Cardiac muscle cell (in vitro differentiated cells and primary cell): Measurements from ENCODE around the gene ANKAR. TPM values are rescaled to one million over a fixed set of nuclear protein-coding genes. Genes with fewer than 3 reads are reported as not detected.
"Not testable (repeated sequence)": the region's sequence is repeated elsewhere in the genome, so short reads cannot be mapped to it uniquely, and the experiment has no call there.

ENCODE experiments used
- DNase-seq, 2 donors: peaks; one replicate each; pipeline versions ENCODE4 v3.0.0 to v3.0.0-alpha.2; 2010 to 2017; ENCODE audit warnings: low read depth in 1 of 2, low spot score in 1 of 2
- H3K27ac ChIP-seq: fragments of 200-600 bp; sonication (generic); 2 replicates; pipeline ENCODE4 v1.5.1; 2016
- H3K27me3 ChIP-seq: fragments of 200-600 bp; sonication (generic); 2 replicates; pipeline ENCODE4 v1.6.0; 2016; ENCODE audit warnings: control low read depth
- H3K36me3 ChIP-seq: fragments of 200-600 bp; sonication (generic); 2 replicates; pipeline ENCODE4 v1.5.1; 2016; ENCODE audit warnings: control low read depth
- H3K4me1 ChIP-seq: fragments of 200-600 bp; sonication (generic); 2 replicates; pipeline ENCODE4 v1.8.1; 2017; ENCODE audit warnings: low read depth, mild to moderate bottlenecking, mixed run types
- H3K4me3 ChIP-seq: fragments of 200-600 bp; sonication (generic); 2 replicates; pipeline ENCODE4 v1.5.1; 2016; ENCODE audit warnings: mild to moderate bottlenecking
- H3K9me3 ChIP-seq: fragments of 200-600 bp; sonication (generic); 2 replicates; pipeline ENCODE4 v1.5.1; 2017; ENCODE audit warnings: low read depth, mild to moderate bottlenecking, control low read depth
- CTCF ChIP-seq: IDR thresholded peaks from 2 replicates; pipeline ENCODE4 v1.5.1; 2012; ENCODE audit warnings: low read depth, mild to moderate bottlenecking, low read length
- polyA plus RNA-seq: library from polyadenylated mRNA; unstranded; fragments of >200 nt; fragmentation: Nextera tagmentation; extraction: Ambion mirVana; gene quantifications from 2 replicates; pipeline ENCODE4 v1.2.1, GENCODE V29; 2016
- total RNA-seq: library from RNA; depleted of rRNA; stranded (reverse); fragments of >200 nt; gene quantifications from 2 replicates; pipeline ENCODE4 v1.2.3, GENCODE V29; 2016

The ANKAR gene
- total and polyA plus RNA-seq, 2 experiments from 2014 or later: 1.4 to 5.4 TPM

- Histone ChIP-seq H3K27me3 (no peaks in the 10 kb centered on the region), H3K36me3 (no peaks in the 10 kb centered on the region), H3K4me3 (no peak overlapping the region), H3K9me3 (no peaks in the 10 kb centered on the region), H3K27ac (no peak overlapping the region), H3K4me1 (no peaks in the 10 kb centered on the region)
- no peak for DNase-seq
- no peak for TF ChIP-seq CTCF
Observed at GRCh38 chr2:189700681-189701080, 26.2 kb downstream of the ANKAR start.

GRCh38 chr2:189702071-189702470 lies 27.6 kb downstream of the ANKAR start:
- Histone ChIP-seq H3K27ac (no peak overlapping the region), H3K4me1 (no peaks in the 10 kb centered on the region), H3K9me3 (no peaks in the 10 kb centered on the region), H3K36me3 (no peaks in the 10 kb centered on the region), H3K4me3 (no peak overlapping the region), H3K27me3 (no peaks in the 10 kb centered on the region)
- peak; percentile 23 for TF ChIP-seq CTCF
- DNase-seq: no peak

GRCh38 chr2:189709501-189710221 lies 35.2 kb downstream of the ANKAR start:
- Histone ChIP-seq H3K4me3 (no peak overlapping the region), H3K27ac (no peak overlapping the region), H3K36me3 (no peaks in the 10 kb centered on the region), H3K4me1 (no peaks in the 10 kb centered on the region), H3K9me3 (no peaks in the 10 kb centered on the region), H3K27me3 (no peaks in the 10 kb centered on the region)
- no peak for DNase-seq
- TF ChIP-seq CTCF: no peak

GRCh38 chr2:189717593-189717992 lies 43.1 kb downstream of the ANKAR start:
- not testable (repeated sequence) for H3K27me3 ChIP-seq, H3K9me3 ChIP-seq, H3K4me1 ChIP-seq, DNase-seq, H3K36me3 ChIP-seq, H3K27ac ChIP-seq, H3K4me3 ChIP-seq

- H3K4me1 ChIP-seq: no peaks in the 10 kb centered on the region
- H3K36me3 ChIP-seq: no peaks in the 10 kb centered on the region
- H3K9me3 ChIP-seq: no peaks in the 10 kb centered on the region
- peak in 1 of 2 donors; percentile 35 for DNase-seq
- no peak overlapping the region for H3K4me3 ChIP-seq
- H3K27ac ChIP-seq: no peak overlapping the region
- H3K27me3 ChIP-seq: no peaks in the 10 kb centered on the region
- no peak for TF ChIP-seq CTCF
Observed at GRCh38 chr2:189719571-189719970, 45.1 kb downstream of the ANKAR start.

GRCh38 chr2:189723192-189723591 lies 48.7 kb downstream of the ANKAR start:
- no peaks in the 10 kb centered on the region for H3K36me3 ChIP-seq
- H3K27me3 ChIP-seq: no peaks in the 10 kb centered on the region
- no peak overlapping the region for H3K27ac ChIP-seq
- H3K4me1 ChIP-seq: no peaks in the 10 kb centered on the region
- H3K4me3 ChIP-seq: no peak overlapping the region
- no peak for TF ChIP-seq CTCF
- no peak for DNase-seq
- no peaks in the 10 kb centered on the region for H3K9me3 ChIP-seq

Other genes with a start within 250 kb of the ANKAR start
- gene WDR75, start 233.2 kb upstream of the ANKAR start, total RNA-seq: 14.0 and 23.4 TPM in 2 replicates
- 22.3 and 38.8 TPM in 2 replicates for gene WDR75, start 233.2 kb upstream of the ANKAR start, polyA plus RNA-seq
- gene SLC40A1, start 93.9 kb upstream of the ANKAR start, total RNA-seq: 0.80 and 5.2 TPM in 2 replicates
- 7.3 and 11.5 TPM in 2 replicates for gene SLC40A1, start 93.9 kb upstream of the ANKAR start, polyA plus RNA-seq
- 21.8 and 25.2 TPM in 2 replicates for gene ASNSD1, start 13.2 kb upstream of the ANKAR start, total RNA-seq
- 36.8 and 37.1 TPM in 2 replicates for gene ASNSD1, start 13.2 kb upstream of the ANKAR start, polyA plus RNA-seq
- 6.9 and 12.5 TPM in 2 replicates for gene OSGEPL1, start 88.1 kb downstream of the ANKAR start, total RNA-seq
- gene OSGEPL1, start 88.1 kb downstream of the ANKAR start, polyA plus RNA-seq: 19.0 and 26.0 TPM in 2 replicates
- gene ORMDL1, start 109.7 kb downstream of the ANKAR start, total RNA-seq: 86.0 and 96.1 TPM in 2 replicates
- gene ORMDL1, start 109.7 kb downstream of the ANKAR start, polyA plus RNA-seq: 133 and 138 TPM in 2 replicates
- 16.5 and 16.9 TPM in 2 replicates for gene PMS1, start 109.8 kb downstream of the ANKAR start, total RNA-seq
- 23.6 and 42.0 TPM in 2 replicates for gene PMS1, start 109.8 kb downstream of the ANKAR start, polyA plus RNA-seq